T follicular helper cell (primary cell): Measurements from ENCODE around the gene RAVER2.
A peak's percentile ranks its signal among the peaks of the same experiment; 100 is the strongest.

ENCODE experiments used
- DNase-seq: peaks from one replicate; pipeline ENCODE4 v3.0.0-alpha.2; 2020; ENCODE audit warnings: low read depth

The RAVER2 gene

GRCh38 chr1:64847666-64848065, 102.8 kb downstream of the RAVER2 start:
- no peak for DNase-seq

- DNase-seq, result no peak
Observed at GRCh38 chr1:64848136-64848535, 103.3 kb downstream of the RAVER2 start.

GRCh38 chr1:64848803-64849202, 103.9 kb downstream of the RAVER2 start:
- DNase-seq, result no peak

- no peak for DNase-seq
Observed at GRCh38 chr1:64849942-64850341, 105.1 kb downstream of the RAVER2 start.

- DNase-seq, result no peak
Observed at GRCh38 chr1:64850846-64851245, 106.0 kb downstream of the RAVER2 start.

- no peak for DNase-seq
Observed at GRCh38 chr1:64851664-64852063, 106.8 kb downstream of the RAVER2 start.

GRCh38 chr1:64854674-64855073, 109.8 kb downstream of the RAVER2 start:
- DNase-seq, result no peak

- no peak for DNase-seq
Observed at GRCh38 chr1:64855557-64855956, 110.7 kb downstream of the RAVER2 start.

GRCh38 chr1:64856553-64856952, 111.7 kb downstream of the RAVER2 start:
- DNase-seq, result no peak

GRCh38 chr1:64857347-64857746, 112.5 kb downstream of the RAVER2 start:
- DNase-seq, result no peak

- no peak for DNase-seq
Observed at GRCh38 chr1:64861611-64862010, 116.7 kb downstream of the RAVER2 start.

GRCh38 chr1:64864018-64864940, 119.4 kb downstream of the RAVER2 start:
- no peak for DNase-seq

- DNase-seq, result no peak
Observed at GRCh38 chr1:64865105-64865757, 120.4 kb downstream of the RAVER2 start.

- DNase-seq, result no peak
Observed at GRCh38 chr1:64866689-64867088, 121.8 kb downstream of the RAVER2 start.

GRCh38 chr1:64867266-64867665, 122.4 kb downstream of the RAVER2 start:
- DNase-seq, result no peak

- DNase-seq, result no peak
Observed at GRCh38 chr1:64871256-64871655, 126.4 kb downstream of the RAVER2 start.

- DNase-seq, result no peak
Observed at GRCh38 chr1:64872067-64872466, 127.2 kb downstream of the RAVER2 start.

GRCh38 chr1:64873576-64873975, 128.7 kb downstream of the RAVER2 start:
- DNase-seq, result no peak

GRCh38 chr1:64874666-64875065, 129.8 kb downstream of the RAVER2 start:
- no peak for DNase-seq

GRCh38 chr1:64875101-64875500, 130.2 kb downstream of the RAVER2 start:
- no peak for DNase-seq

- no peak for DNase-seq
Observed at GRCh38 chr1:64875606-64876005, 130.7 kb downstream of the RAVER2 start.

GRCh38 chr1:64877151-64877550, 132.3 kb downstream of the RAVER2 start:
- peak; percentile 26 for DNase-seq

- DNase-seq, result no peak
Observed at GRCh38 chr1:64877598-64877997, 132.7 kb downstream of the RAVER2 start.
